HepG2 (cell line): Measurements from ENCODE around the gene ARHGDIA. TPM values are rescaled to one million over a fixed set of nuclear protein-coding genes. Genes with fewer than 3 reads are reported as not detected.

Experiments
- ATAC-seq: fragments of 200-7000 bp; cut with Tn5 transposase; 3 replicates; pipeline ENCODE4 v1.9.1; 2020; ENCODE audit warnings: mild to moderate bottlenecking, moderate library complexity
- BruUV-seq: library from RNA; stranded (reverse); fragments of 400-500 nt; replicated peaks from 2 replicates; lab custom pipeline; 2021; lab: Mats Ljungman, UMichigan
- CTCF ChIA-PET: fragments of 300-600 bp; formaldehyde crosslinking; extraction: SDS; loops from one replicate; lab custom pipeline; 2021; ENCODE audit warnings: low total read pairs, inconsistent platforms, low intra/inter-chr PET ratio; lab: Yijun Ruan, JAX
- POLR2A ChIA-PET: fragments of 350-600 bp; sonication (Branson Sonifier 250); formaldehyde crosslinking; loops from one replicate; lab custom pipeline; 2020; ENCODE audit warnings: antibody characterized with exemption, inconsistent platforms; lab: Yijun Ruan, JAX
- DNase-seq: peaks from one replicate; pipeline ENCODE4 v3.0.0-alpha.2; 2015; ENCODE audit warnings: low spot score
- FAIRE-seq: peaks from 3 replicates; lab custom pipeline; 2011; peaks lifted over from hg19 to GRCh38; lab: Jason Lieb, UNC
- H2AFZ ChIP-seq: one replicate; pipeline ENCODE4 v1.6.1; 2011; ENCODE audit warnings: low read length, inconsistent platforms
- H3K27ac ChIP-seq: fragments of 300-600 bp; 3 replicates; pipeline ENCODE4 v1.8.0; 2011; ENCODE audit warnings: mixed run types, mild to moderate bottlenecking, mixed read lengths, low read length, inconsistent platforms; ENCODE audit not compliant: insufficient read depth; ENCODE audit errors: extremely low read length
- H3K27me3 ChIP-seq, 2 experiments: fragments of 200-600 bp in 1 of 2; 2 replicates in 1 of 2; 3 replicates in 1 of 2; pipeline versions ENCODE4 v1.6.0 to v1.8.0; 2011; ENCODE audit warnings: low read length in 2 of 2, mild to moderate bottlenecking in 2 of 2, moderate library complexity in 2 of 2, inconsistent platforms in 1 of 2; ENCODE audit not compliant: insufficient read depth in 2 of 2, control insufficient read depth in 1 of 2
- H3K36me3 ChIP-seq, 2 experiments: fragments of 200-600 bp in 1 of 2; replicated peaks in 1 of 2; 2 replicates in 1 of 2; 3 replicates in 1 of 2; pipeline versions ENCODE4 v1.5.1 to v1.8.0; 2011; ENCODE audit warnings: low read length in 2 of 2, inconsistent platforms in 1 of 2; ENCODE audit not compliant: insufficient read depth in 2 of 2, control insufficient read depth in 1 of 2
- H3K4me1 ChIP-seq: 2 replicates; pipeline ENCODE4 v1.5.1; 2012; ENCODE audit warnings: low read length, inconsistent platforms; ENCODE audit not compliant: insufficient read depth
- H3K4me2 ChIP-seq: 2 replicates; pipeline ENCODE4 v1.6.0; 2011; ENCODE audit warnings: low read depth, low read length, inconsistent platforms
- H3K4me3 ChIP-seq, 3 experiments: fragments of 200-600 bp in 1 of 3; sonication (generic), shearing (Covaris generic) in 1 of 3; replicated peaks in 1 of 3; 2 replicates each; pipeline ENCODE4 v1.5.1; 2011 to 2016; ENCODE audit warnings: low read length in 3 of 3, inconsistent platforms in 2 of 3, low read depth in 2 of 3, mild to moderate bottlenecking in 2 of 3, control low read depth in 1 of 3, mixed read lengths in 1 of 3; ENCODE audit not compliant: insufficient read depth in 1 of 3
- H3K79me2 ChIP-seq: one replicate; pipeline ENCODE4 v1.6.1; 2011; ENCODE audit warnings: low read length, inconsistent platforms; ENCODE audit not compliant: insufficient read depth
- H3K9ac ChIP-seq: 2 replicates; pipeline ENCODE4 v1.6.0; 2011; ENCODE audit warnings: mild to moderate bottlenecking, low read depth, low read length, inconsistent platforms; ENCODE audit not compliant: insufficient read depth
- H3K9me3 ChIP-seq: 2 replicates; pipeline ENCODE4 v1.5.1; 2012; ENCODE audit warnings: mild to moderate bottlenecking, low read length
- H4K20me1 ChIP-seq: 2 replicates; pipeline ENCODE4 v1.6.0; 2011; ENCODE audit warnings: inconsistent platforms, mild to moderate bottlenecking, low read length, moderate library complexity; ENCODE audit not compliant: insufficient read depth
- AGO2 ChIP-seq: fragments of 200-400 bp; formaldehyde crosslinking; optimal IDR thresholded peaks from 2 replicates; pipeline ENCODE3; 2017; ENCODE audit warnings: mild to moderate bottlenecking, low read depth, low read length, moderate library complexity
- ATF7 ChIP-seq, 2 experiments: fragments of 450-650 bp in 1 of 2; sonication (generic) in 1 of 2; formaldehyde crosslinking in 1 of 2; IDR thresholded peaks; 2 replicates each; pipeline versions ENCODE4 v1.4.0 to v1.6.1; 2016 to 2020; ENCODE audit warnings: antibody characterized with exemption in 1 of 2, mild to moderate bottlenecking in 1 of 2, missing genetic modification reagents in 1 of 2
- PRDM10 ChIP-seq: sonication (generic); formaldehyde crosslinking; IDR thresholded peaks from 2 replicates; pipeline ENCODE4 v1.4.0; 2020; ENCODE audit warnings: low read depth, missing genetic modification reagents
- RXRA ChIP-seq: sonication (generic); formaldehyde crosslinking; IDR thresholded peaks from 2 replicates; pipeline ENCODE4 v1.5.1; 2020; ENCODE audit warnings: missing genetic modification reagents
- WGBS: methylation state at CpG from one replicate; pipeline ENCODE4 v1.1.6; 2017; ENCODE audit warnings: low lambda C conversion rate; 5-methylcytosine and 5-hydroxymethylcytosine counted together
- in situ Hi-C: cut with HindIII; loops from 2 replicates; pipeline ENCODE4 v1.10.0; 2017; ENCODE audit warnings: low pct_unique_long_range_greater_than_20kb; ENCODE audit not compliant: extremely low pct_ligation_motif_present
- intact Hi-C: fragments of 100-400 bp; cut with micrococcal nuclease; formaldehyde crosslinking; loops from one replicate; pipeline ENCODE4 v1.10.0; 2022; ENCODE audit not compliant: unreplicated experiment
- polyA plus RNA-seq, 8 experiments: library from polyadenylated mRNA; depleted of rRNA in 3 of 8; stranded (reverse) in 7 of 8; unstranded in 1 of 8; fragments of >200 nt; fragmentation: Illumina TruSeq in 4 of 8; extraction: Trizol in 4 of 8; gene quantifications; 2 replicates each; pipeline versions ENCODE4 v1.2.1 to v1.2.3, GENCODE V29; 2011 to 2016; ENCODE audit warnings: low read depth in 4 of 8, missing spikeins in 1 of 8, mixed read lengths in 1 of 8; ENCODE audit not compliant: insufficient read depth in 1 of 8
- total RNA-seq, 5 experiments: library from RNA; depleted of rRNA; stranded (reverse); fragments of >200 nt; fragmentation: Illumina TruSeq; extraction: Trizol; gene quantifications; 2 replicates each; pipeline ENCODE4 v1.2.3, GENCODE V29; 2016; ENCODE audit warnings: low read depth in 1 of 5

Gene ARHGDIA
- total and polyA plus RNA-seq, 2 of the 13 experiments (the other 11 are each of a cell fraction or from before 2014, with no cell fraction given) = 40.0 to 64.0 TPM

- no peak for DNase-seq
- TF ChIP-seq ATF7 (IDR thresholded peaks at IDR 0.05) (peak; percentile 75), ATF7 (CRISPR knock-in tag; IDR thresholded peaks at IDR 0.05) (no peak), RXRA (CRISPR knock-in tag) (peak; percentile 7; the same call in 1 of the 2 replicates), AGO2 (peak; percentile 33), PRDM10 (CRISPR knock-in tag) (no peak)
- TF ChIP-seq, all 625 proteins: peak for 3
- ChIA-PET CTCF (no interaction called here), POLR2A (interaction anchor here (1.3 to 1.4 kb wide), 5 partner anchors 10 to 30 kb away, joined by 3 to 4 read pairs (median 4); partner anchors contain the start of gene NPB)
- Histone ChIP-seq H3K4me3 (no peak overlapping the region), H4K20me1 (peaks cover 6% of the 10 kb centered on the region; the same call in 1 of the 2 replicates), H3K4me1 (peaks cover 46% of the 10 kb centered on the region), H3K36me3 (peaks cover 34 to 53% of the 10 kb centered on the region in 2 experiments), H3K9me3 (no peaks in the 10 kb centered on the region), H3K79me2 (peaks cover 41% of the 10 kb centered on the region), H3K4me2 (no peak overlapping the region), H3K27me3 (no peaks in the 10 kb centered on the region; a peak in 1 of 5 replicates), H2AFZ (no peak overlapping the region), H3K9ac (no peak overlapping the region), H3K27ac (no peak overlapping the region)
- ATAC-seq (no peak), FAIRE-seq (no peak)
- in situ Hi-C loops = no loop called here
- no TSS peak for BruUV-seq
- intact Hi-C loops = loop anchor here (5.0 kb wide), 1 partner anchor 41 kb away; the partner anchor contains the start of gene ARHGDIA
- 97% methylated on average over 22 of the region's 31 CpGs for WGBS
Observed at GRCh38 chr17:81913394-81914102, 42.4 kb upstream of the ARHGDIA start.
